NCI-H446 treated with DMSO at 0.1 percent for 48 hours (cell line): Measurements from ENCODE around the gene TSPOAP1.

ENCODE experiments used
- DNase-seq: peaks from one replicate; lab custom pipeline; 2025; lab: John Stamatoyannopoulos, UW

TSPOAP1 gene

DNA sequence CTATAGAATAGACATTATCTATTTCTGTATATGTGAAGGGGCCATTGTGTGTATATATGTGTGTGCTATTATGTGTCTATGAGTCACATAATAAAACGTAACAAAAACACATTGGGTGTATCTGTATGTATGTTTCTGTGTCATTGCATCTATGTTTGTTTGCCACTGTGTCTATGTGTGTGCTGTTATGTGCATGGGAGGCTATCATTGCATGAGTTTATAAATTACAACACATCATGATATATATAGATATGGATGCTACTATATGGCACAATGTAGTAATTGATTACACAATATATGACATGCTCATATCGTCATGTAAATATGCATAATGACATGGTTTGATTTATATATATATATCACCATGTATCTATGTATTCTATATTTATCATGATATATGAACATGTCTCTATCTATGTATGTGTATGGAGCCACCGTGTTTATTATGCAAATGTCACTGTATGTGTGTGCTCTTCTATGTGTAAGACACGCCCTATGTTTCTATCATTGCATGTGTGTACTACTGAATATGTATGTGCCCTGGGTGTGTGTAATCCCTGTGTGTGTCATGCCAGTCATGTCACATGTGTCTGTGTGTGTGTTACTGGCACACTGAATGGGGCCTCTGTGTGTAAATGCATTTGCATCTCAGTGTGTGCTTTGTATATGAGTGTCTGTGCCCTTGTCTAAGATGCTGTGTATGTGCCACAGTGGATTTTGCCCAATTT, 1.4 kb upstream of the TSPOAP1 start:
- DNase-seq, result no peak

- no peak for DNase-seq
These were observed 627 bp upstream of the TSPOAP1 start for GRCh38 chr17:58329035-58329809.

- DNase-seq, result no peak
These were observed 1.0 kb downstream of the TSPOAP1 start for GRCh38 chr17:58327363-58328194.

DNA sequence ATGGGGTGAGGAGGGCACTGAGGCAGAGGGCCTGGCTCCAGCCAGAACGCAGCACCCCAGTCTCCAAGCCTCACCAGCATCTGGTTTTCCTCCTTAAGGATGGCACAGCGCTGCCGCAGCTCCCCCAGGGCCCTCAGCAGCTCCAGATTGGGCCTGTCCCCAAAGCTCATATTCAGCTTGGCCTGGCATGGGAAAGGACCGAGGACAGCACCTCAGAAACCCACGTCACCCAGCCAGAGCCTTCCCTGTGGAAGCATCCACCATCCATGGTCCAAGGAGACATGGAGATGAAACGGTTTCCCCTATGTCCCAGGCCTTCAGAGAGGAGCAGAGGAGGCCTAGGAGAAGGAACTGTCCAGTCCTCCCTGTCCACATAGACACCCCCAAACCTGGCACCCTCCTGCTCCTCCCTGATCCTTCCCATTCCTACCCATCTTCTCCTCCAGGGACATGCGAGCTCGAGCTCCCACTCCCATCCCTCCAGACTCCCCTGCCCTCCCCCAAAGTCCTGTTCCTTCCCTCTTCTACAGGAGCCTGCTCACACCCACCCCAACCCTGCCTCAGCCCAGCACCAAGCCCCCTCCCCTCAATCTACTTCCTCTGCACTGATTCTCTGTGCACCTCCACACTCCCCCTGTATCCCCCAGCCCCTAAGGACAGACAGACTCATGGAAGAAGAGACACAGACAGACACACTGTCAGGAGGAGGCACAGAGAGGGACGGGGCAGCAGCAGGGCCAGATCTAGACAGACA, 1.8 kb downstream of the TSPOAP1 start:
- DNase-seq, result no peak

DNA sequence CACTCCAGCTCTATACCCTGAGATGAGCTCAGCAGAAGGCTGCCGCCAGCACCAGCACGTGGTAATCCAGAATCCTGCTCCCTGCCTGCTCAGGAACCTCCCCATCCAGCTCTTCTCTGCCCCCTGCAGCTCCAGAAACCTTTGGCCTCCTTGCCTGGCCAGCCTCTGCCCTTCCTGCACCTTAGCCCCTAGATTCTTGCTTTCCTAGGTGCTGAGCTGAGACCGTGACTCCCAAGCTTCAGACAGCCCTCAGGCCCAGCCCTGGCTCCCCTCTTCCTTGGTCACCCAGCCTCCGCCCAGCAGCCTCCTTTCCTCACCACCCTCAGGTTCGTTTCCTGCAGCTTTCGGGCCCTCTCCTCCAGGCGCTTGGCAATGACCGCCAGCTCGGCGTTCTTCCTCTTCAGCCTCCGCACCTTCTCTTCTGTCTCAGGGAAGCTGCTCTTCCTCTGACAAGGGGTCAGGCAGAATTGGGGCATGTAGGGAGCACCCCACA, 2.6 kb downstream of the TSPOAP1 start:
- no peak for DNase-seq

DNA sequence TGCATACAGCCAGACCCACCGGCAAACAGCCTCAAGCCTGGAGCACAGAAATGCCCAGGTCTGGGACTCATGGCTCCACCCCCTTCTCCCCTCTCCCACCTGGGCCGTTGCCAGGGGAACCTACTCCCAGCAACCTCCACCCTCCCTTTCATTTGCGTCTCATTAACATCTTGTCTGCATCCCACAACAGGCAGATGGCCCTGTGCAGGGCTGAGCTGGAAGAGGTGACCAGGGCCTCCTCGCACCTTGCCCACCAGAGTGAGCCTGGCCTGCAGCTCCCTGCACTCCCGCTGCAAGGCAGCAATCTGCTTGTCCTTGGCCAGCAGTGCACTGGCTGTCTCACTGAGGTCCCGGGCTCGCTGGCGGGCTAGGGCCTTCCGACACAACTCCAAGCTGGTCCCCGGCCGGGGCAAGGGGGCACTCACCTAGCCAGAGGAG, 3.3 kb downstream of the TSPOAP1 start:
- DNase-seq, result no peak

DNA sequence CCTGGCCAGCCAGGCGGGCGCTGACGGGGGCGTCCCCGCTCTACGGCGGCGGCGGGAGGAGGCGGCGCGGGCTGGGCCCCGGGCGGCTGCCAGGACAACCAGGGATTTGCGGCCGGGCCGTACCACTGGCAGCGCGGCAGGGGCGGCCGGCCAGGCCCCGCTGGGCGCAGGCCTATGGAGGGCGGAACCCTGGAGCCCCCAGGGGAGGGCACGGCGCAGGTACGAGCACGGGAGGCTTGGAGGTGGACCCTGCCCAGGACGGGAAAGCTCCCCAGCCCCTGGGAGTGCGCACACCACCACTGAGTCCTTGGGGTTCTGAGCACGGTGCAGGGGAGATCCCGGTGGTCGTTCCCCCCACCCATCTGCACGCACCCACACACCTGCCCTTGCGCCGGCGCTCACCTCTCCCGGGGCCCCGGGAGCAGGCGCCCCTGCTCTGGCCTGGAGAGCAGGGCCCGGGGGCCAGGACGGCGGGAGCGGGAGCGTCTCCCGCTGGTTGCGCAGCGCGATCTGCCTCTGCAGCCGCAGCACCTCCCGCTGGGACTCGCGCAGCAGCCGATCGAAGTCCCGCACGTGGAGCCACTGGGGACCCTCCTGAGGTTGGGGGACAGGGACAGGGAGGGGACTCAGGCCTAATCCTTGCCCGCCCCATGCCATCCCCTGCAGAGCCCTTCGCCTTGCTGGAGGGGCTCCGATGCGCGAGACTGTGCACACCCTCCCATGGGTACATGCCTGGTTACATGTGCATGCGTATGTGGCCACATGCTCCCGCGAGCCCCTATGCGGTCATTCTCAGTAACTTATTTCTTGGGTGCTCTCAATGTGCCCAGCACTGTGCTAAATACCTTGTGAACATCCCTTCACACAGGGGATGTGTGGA, 3.9 kb downstream of the TSPOAP1 start:
- DNase-seq, result no peak

- DNase-seq, result no peak
These were observed 4.6 kb downstream of the TSPOAP1 start for GRCh38 chr17:58324056-58324408.

- DNase-seq, result no peak
These were observed 5.1 kb downstream of the TSPOAP1 start for GRCh38 chr17:58323366-58324055.

- no peak for DNase-seq
These were observed 5.9 kb downstream of the TSPOAP1 start for GRCh38 chr17:58322581-58323185.

- no peak for DNase-seq
These were observed 6.7 kb downstream of the TSPOAP1 start for GRCh38 chr17:58321571-58322525.

- no peak for DNase-seq
These were observed 7.8 kb downstream of the TSPOAP1 start for GRCh38 chr17:58320570-58321323.

DNA sequence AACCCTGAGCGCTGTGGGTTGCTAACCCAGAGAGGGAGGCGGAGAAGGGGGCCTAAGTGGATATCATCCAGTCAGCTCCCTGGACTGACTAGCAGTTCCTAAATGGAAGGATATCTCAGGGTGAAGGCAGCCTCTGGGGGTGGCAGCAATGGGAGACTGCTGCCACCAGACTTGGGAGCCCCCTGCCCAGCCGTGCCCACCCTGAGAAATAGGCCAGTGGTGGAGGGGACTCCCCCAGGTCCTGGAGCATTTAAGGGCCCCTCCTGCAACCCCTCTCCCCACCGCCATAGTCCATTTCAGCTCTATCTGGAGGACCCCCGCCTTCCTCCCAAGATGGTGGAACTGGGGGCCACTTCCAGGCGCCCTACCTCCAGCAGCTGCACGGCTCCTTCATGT, 8.4 kb downstream of the TSPOAP1 start:
- no peak for DNase-seq

- no peak for DNase-seq
These were observed 9.1 kb downstream of the TSPOAP1 start for GRCh38 chr17:58319173-58320162.

- no peak for DNase-seq
These were observed 9.9 kb downstream of the TSPOAP1 start for GRCh38 chr17:58318627-58319172.

DNA sequence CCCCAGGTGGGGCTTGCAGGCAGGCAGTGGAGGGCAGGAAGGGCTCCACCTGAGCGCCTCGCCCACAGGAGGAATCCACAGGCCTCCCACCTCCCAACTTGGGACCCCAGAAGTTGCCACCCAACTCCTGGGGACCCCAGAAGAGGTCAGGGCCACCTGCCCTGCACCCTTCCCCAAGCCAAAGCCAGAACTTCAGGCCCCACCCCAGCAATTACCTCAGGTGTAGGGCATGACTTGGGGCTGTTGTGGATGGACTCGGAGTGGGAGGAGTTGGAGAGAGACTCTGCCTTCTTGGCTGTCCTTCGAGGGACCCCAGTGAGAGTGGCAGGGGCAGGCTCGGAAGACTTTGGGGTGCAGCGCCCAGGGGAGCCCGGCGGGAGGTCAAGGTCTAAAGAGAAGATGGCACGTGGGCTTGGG, 10.5 kb downstream of the TSPOAP1 start:
- DNase-seq, result no peak
